Measurements from ENCODE around the gene EGFL6. TPM values are rescaled to one million over a fixed set of nuclear protein-coding genes. Genes with fewer than 3 reads are reported as not detected.

EGFL6 gene
- total and polyA plus RNA-seq, 2 of the 13 experiments (the other 11 are each of a cell fraction or from before 2014, with no cell fraction given) = not detected

DNA sequence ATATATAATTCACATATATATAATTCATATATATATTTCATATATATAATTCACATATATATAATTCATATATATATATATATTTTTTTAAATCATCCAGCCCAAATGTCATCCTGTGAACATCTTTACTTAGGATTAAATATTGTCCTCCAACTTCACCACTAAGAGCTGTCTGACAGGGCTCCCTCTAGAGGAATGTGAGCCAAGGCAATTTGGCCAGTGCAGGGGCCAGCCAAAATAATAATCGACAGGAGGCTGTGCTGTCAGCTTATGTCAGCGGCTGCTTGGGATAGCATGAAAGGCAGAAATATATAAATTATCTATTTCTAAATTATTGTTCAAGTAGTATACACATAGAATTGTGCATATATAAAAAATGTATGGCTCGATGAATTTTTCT, 29.5 kb downstream of the EGFL6 start (continued):
- TF ChIP-seq ZNF318 (CRISPR knock-in tag; IDR thresholded peaks at IDR 0.05) (no peak), ZNF484 (CRISPR knock-in tag; IDR thresholded peaks at IDR 0.05; ENCODE audit: borderline replicate concordance, low read depth) (no peak)

DNA sequence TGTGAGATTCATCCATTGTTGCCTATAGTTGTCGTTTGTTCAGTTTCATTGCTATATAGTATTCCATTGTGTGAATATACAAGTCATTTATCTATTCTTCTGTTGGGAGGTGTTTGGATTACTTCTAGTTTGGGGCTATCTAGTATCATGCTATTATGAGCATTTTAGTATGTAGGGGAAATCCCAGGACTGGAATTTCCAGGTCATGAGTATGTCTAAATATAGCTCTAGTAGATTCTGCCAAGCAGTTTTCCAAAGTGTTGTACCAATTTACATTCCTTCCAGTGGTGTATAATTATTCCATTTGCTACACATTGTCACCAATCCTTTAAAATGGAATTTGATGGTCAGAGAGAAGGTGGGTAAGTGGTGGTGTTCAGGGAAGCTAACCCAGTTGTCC, 30.1 kb downstream of the EGFL6 start:
- no peak for TF ChIP-seq ZNF776 (CRISPR knock-in tag; IDR thresholded peaks at IDR 0.05)
- no peak for TF ChIP-seq ZNF605 (CRISPR knock-in tag; IDR thresholded peaks at IDR 0.05)
- no peak for TF ChIP-seq NONO (IDR thresholded peaks at IDR 0.05)
- TF ChIP-seq NONO (CRISPR knock-in tag; conservative IDR thresholded peaks at IDR 0.05) = no peak
- no peak for TF ChIP-seq KLF9 (CRISPR knock-in tag; IDR thresholded peaks at IDR 0.05; ENCODE audit: low read depth)
- ChIA-PET CTCF (ENCODE audit: low intra/inter-chr PET ratio, low total read pairs) (no interaction called here), POLR2A (no interaction called here)
- H3K4me2 ChIP-seq (ENCODE audit: low read depth, low read length) = no peak overlapping the region
- no peaks in the 10 kb centered on the region for H3K79me2 ChIP-seq (ENCODE audit: insufficient read depth, low read length)
- intact Hi-C loops (cut with micrococcal nuclease; ENCODE audit: unreplicated experiment) = no loop called here
- no peak for FAIRE-seq
- no peaks in the 10 kb centered on the region for H3K36me3 ChIP-seq (replicated peaks in 1 of 2; ENCODE audit: control insufficient read depth in 1 of 2, insufficient read depth in 2 of 2, low read length in 2 of 2)
- H4K20me1 ChIP-seq (ENCODE audit: insufficient read depth, low read length) = no peaks in the 10 kb centered on the region
- ATAC-seq = no peak
- no peak overlapping the region for H2AFZ ChIP-seq (ENCODE audit: low read length)
- no peaks in the 10 kb centered on the region for H3K27me3 ChIP-seq (ENCODE audit: control insufficient read depth in 1 of 2, insufficient read depth in 2 of 2, low read length in 2 of 2)
- BruUV-seq (replicated peaks) = no TSS peak
- 0% methylated on average over 1 of the region's 1 CpG for WGBS (ENCODE audit: low lambda C conversion rate)
- no peak for DNase-seq (ENCODE audit: low spot score)
- no peak overlapping the region for H3K27ac ChIP-seq (ENCODE audit: extremely low read length, insufficient read depth, low read length)
- H3K9me3 ChIP-seq (ENCODE audit: low read length) = no peaks in the 10 kb centered on the region
- H3K9ac ChIP-seq (ENCODE audit: insufficient read depth, low read depth, low read length) = no peak overlapping the region
- in situ Hi-C loops (cut with HindIII; ENCODE audit: extremely low pct_ligation_motif_present, low pct_unique_long_range_greater_than_20kb) = no loop called here
- H3K4me3 ChIP-seq (replicated peaks in 1 of 3; ENCODE audit: insufficient read depth in 1 of 3, low read depth in 2 of 3, low read length in 3 of 3) = no peak overlapping the region
- H3K4me1 ChIP-seq (ENCODE audit: insufficient read depth, low read length) = no peaks in the 10 kb centered on the region
